ENCODE results near the gene COX11. TPM values are rescaled to one million over a fixed set of nuclear protein-coding genes. Genes with fewer than 3 reads are reported as not detected.

Gene COX11
- total RNA-seq, 1 experiment from 2014 or later: 38.5 TPM

DNA sequence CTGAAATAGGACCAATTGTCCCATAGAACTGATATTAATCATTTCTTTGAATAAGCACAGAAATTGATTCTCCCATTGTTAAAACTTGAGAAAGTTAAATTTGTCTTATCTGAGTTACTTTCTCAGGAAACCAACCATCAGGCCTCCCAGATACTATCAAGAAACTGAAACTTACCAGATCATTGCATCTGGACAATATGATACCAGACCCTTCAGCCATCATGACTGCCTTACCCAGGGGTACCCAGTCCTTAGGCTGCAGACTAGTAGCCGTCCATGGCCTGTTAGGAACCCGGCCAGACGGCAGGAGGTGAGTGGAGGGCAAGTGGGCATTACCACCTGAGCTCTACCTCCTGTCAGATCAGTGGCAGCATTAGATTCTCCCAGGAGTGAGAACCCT, 7.9 kb upstream of the COX11 start:
- ChIA-PET CTCF (interaction anchor here (1.5 kb wide), 1 partner anchor 381 kb away, joined by 4 read pairs; no protein-coding TSS in a partner anchor), POLR2A (no interaction called here)
- TF ChIP-seq, protein P1, sequence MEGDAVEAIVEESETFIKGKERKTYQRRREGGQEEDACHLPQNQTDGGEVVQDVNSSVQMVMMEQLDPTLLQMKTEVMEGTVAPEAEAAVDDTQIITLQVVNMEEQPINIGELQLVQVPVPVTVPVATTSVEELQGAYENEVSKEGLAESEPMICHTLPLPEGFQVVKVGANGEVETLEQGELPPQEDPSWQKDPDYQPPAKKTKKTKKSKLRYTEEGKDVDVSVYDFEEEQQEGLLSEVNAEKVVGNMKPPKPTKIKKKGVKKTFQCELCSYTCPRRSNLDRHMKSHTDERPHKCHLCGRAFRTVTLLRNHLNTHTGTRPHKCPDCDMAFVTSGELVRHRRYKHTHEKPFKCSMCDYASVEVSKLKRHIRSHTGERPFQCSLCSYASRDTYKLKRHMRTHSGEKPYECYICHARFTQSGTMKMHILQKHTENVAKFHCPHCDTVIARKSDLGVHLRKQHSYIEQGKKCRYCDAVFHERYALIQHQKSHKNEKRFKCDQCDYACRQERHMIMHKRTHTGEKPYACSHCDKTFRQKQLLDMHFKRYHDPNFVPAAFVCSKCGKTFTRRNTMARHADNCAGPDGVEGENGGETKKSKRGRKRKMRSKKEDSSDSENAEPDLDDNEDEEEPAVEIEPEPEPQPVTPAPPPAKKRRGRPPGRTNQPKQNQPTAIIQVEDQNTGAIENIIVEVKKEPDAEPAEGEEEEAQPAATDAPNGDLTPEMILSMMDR (IDR thresholded peaks at IDR 0.05; ENCODE audit: unreplicated experiment): no peak
- H3K4me3 Mint-ChIP-seq (ENCODE audit: unreplicated experiment): no peak overlapping the region
- no peak overlapping the region for H3K27ac Mint-ChIP-seq (ENCODE audit: low read depth, unreplicated experiment)
- intact Hi-C loops (cut with micrococcal nuclease): no loop called here
- no peak for DNase-seq (ENCODE audit: unreplicated experiment)
- peaks cover 9% of the 10 kb centered on the region for H3K4me1 Mint-ChIP-seq (ENCODE audit: insufficient read depth, unreplicated experiment)
- BruUV-seq (replicated peaks): no TSS peak
- no peaks in the 10 kb centered on the region for H3K9me3 Mint-ChIP-seq (ENCODE audit: unreplicated experiment)
- peaks cover 6% of the 10 kb centered on the region for H3K36me3 Mint-ChIP-seq (ENCODE audit: insufficient read depth, unreplicated experiment)
- no peaks in the 10 kb centered on the region for H3K27me3 Mint-ChIP-seq (ENCODE audit: insufficient read depth, unreplicated experiment)

DNA sequence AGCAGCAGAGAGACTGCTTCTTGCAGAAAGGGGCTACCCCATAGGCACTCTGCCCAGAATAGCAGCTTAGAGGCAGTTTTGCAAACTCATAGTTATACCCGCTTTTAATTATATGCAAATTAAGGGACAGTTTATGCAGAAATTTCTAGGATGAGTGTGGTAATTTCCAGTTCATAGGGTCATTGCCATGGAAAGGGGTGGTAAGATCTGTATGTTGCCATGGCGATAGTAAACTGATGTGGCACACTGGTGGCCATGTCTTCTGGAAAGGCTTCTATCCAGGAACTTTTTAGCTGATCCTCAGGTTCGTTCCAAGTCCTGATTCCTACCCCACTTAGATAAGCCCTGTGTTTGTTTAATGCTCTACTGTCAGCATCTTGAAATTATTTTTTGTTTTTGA, 6.3 kb upstream of the COX11 start:
- H3K4me1 Mint-ChIP-seq (ENCODE audit: insufficient read depth, unreplicated experiment): peaks cover 6% of the 10 kb centered on the region
- TF ChIP-seq, protein P1 (IDR thresholded peaks at IDR 0.05; ENCODE audit: unreplicated experiment): no peak
- no peak overlapping the region for H3K4me3 Mint-ChIP-seq (ENCODE audit: unreplicated experiment)
- H3K9me3 Mint-ChIP-seq (ENCODE audit: unreplicated experiment): no peaks in the 10 kb centered on the region
- no peak overlapping the region for H3K27ac Mint-ChIP-seq (ENCODE audit: low read depth, unreplicated experiment)
- peaks cover 6% of the 10 kb centered on the region for H3K36me3 Mint-ChIP-seq (ENCODE audit: insufficient read depth, unreplicated experiment)
- intact Hi-C loops (cut with micrococcal nuclease): no loop called here
- no TSS peak for BruUV-seq (replicated peaks)
- CTCF ChIA-PET: interaction anchor here (1.2 to 1.6 kb wide), 2 partner anchors 11 to 19 kb away, joined by 3 to 5 read pairs; no protein-coding TSS in a partner anchor
- no peaks in the 10 kb centered on the region for H3K27me3 Mint-ChIP-seq (ENCODE audit: insufficient read depth, unreplicated experiment)
- no peak for DNase-seq (ENCODE audit: unreplicated experiment)
- POLR2A ChIA-PET: no interaction called here

DNA sequence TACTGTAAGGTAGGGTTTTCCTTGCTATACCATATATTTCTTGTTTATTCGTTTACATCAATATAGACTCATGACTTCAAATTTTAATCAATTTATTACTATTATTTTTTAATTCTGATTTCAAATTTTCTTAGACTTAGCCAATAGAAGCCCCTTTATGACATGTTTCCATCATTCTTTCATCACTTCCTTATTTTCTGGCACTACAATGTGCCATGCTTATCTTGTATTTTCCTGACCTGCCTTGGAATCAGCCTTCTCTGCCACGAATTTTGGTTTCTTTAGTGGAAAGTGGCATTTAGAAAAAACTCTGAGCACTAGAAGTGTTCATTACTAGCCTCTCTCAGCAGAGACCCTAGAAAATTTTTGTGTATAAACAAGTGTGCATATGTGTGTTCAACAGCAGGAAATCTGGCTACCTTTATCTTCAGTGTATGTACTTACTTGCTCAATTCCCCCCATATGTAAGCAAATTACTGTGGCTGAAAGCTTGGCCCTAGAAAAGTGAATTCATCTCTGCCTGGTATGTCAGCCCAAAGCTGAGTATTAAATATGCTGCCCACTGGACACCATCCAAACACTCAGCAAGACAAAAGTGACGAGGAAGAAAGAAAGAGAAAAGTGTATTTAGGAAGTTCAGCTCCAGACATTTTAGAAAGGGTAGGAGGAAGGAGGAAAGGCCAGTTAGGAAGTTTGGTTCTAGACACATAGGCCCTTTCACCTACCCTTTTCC, 4.1 kb upstream of the COX11 start:
- H3K9me3 Mint-ChIP-seq (ENCODE audit: unreplicated experiment): no peaks in the 10 kb centered on the region
- BruUV-seq (replicated peaks): no TSS peak
- CTCF ChIA-PET: interaction anchor here (1.3 kb wide), 1 partner anchor 384 kb away, joined by 4 read pairs; no protein-coding TSS in a partner anchor
- no peaks in the 10 kb centered on the region for H3K27me3 Mint-ChIP-seq (ENCODE audit: insufficient read depth, unreplicated experiment)
- TF ChIP-seq, protein P1 (IDR thresholded peaks at IDR 0.05; ENCODE audit: unreplicated experiment): no peak
- POLR2A ChIA-PET: interaction anchor here (0.5 kb wide), 1 partner anchor 442 kb away, joined by 3 read pairs; no protein-coding TSS in a partner anchor
- intact Hi-C loops (cut with micrococcal nuclease): no loop called here
- H3K4me1 Mint-ChIP-seq (ENCODE audit: insufficient read depth, unreplicated experiment): no peaks in the 10 kb centered on the region
- peaks cover 6% of the 10 kb centered on the region for H3K36me3 Mint-ChIP-seq (ENCODE audit: insufficient read depth, unreplicated experiment)
- DNase-seq (ENCODE audit: unreplicated experiment): no peak
- H3K4me3 Mint-ChIP-seq (ENCODE audit: unreplicated experiment): no peak overlapping the region
- H3K27ac Mint-ChIP-seq (ENCODE audit: low read depth, unreplicated experiment): no peak overlapping the region

DNA sequence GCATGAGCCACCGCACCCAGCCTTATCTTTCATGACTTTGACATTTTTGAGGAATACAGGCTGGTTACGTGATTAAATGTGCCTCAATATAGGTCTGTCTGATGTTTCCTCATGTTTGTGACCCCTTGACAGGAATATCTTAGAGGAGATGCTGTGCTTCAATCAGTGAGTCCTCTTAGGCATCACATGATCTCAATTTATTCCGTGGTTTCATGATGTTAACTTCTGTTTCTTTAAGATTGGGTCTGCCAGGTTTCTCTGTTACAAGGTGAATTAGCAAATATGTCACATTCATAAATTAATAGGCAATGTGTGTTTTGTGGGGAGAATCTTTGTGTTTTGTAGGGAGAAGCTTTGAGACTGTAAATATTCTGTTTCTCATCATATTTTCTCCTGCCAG, 3.4 kb upstream of the COX11 start:
- no peaks in the 10 kb centered on the region for H3K9me3 Mint-ChIP-seq (ENCODE audit: unreplicated experiment)
- intact Hi-C loops (cut with micrococcal nuclease): no loop called here
- BruUV-seq (replicated peaks): no TSS peak
- POLR2A ChIA-PET: interaction anchor here (0.5 kb wide), 1 partner anchor 443 kb away, joined by 3 read pairs; no protein-coding TSS in a partner anchor
- H3K27me3 Mint-ChIP-seq (ENCODE audit: insufficient read depth, unreplicated experiment): no peaks in the 10 kb centered on the region
- CTCF ChIA-PET: no interaction called here
- TF ChIP-seq, protein P1 (IDR thresholded peaks at IDR 0.05; ENCODE audit: unreplicated experiment): no peak
- peaks cover 6% of the 10 kb centered on the region for H3K36me3 Mint-ChIP-seq (ENCODE audit: insufficient read depth, unreplicated experiment)
- no peak overlapping the region for H3K4me3 Mint-ChIP-seq (ENCODE audit: unreplicated experiment)
- no peak for DNase-seq (ENCODE audit: unreplicated experiment)
- H3K4me1 Mint-ChIP-seq (ENCODE audit: insufficient read depth, unreplicated experiment): no peaks in the 10 kb centered on the region
- no peak overlapping the region for H3K27ac Mint-ChIP-seq (ENCODE audit: low read depth, unreplicated experiment)

Measured in MCF 10A (cell line).